HepG2 (cell line): ENCODE results near the gene IMPDH1. TPM values are rescaled to one million over a fixed set of nuclear protein-coding genes. Genes with fewer than 3 reads are reported as not detected.

ENCODE experiments used
- CENPBD1 ChIP-seq: sonication (generic); formaldehyde crosslinking; IDR thresholded peaks from 2 replicates; pipeline ENCODE4 v1.8.0; 2022; ENCODE audit warnings: missing genetic modification reagents, low read depth, mild to moderate bottlenecking, borderline replicate concordance
- CENPX ChIP-seq: sonication (generic); formaldehyde crosslinking; IDR thresholded peaks from 2 replicates; pipeline ENCODE4 v1.9.0; 2021; ENCODE audit warnings: mild to moderate bottlenecking, missing genetic modification reagents, moderate library complexity
- HNRNPLL ChIP-seq: fragments of 200-400 bp; formaldehyde crosslinking; IDR thresholded peaks from 2 replicates; pipeline ENCODE4 v1.6.1; 2017; ENCODE audit warnings: mild to moderate bottlenecking, low read depth, low read length; ENCODE audit not compliant: poor library complexity, severe bottlenecking
- KLF12 ChIP-seq: sonication (generic); formaldehyde crosslinking; IDR thresholded peaks from 2 replicates; pipeline ENCODE4 v1.4.0; 2020; ENCODE audit warnings: missing genetic modification reagents, borderline replicate concordance
- LCORL ChIP-seq, 2 experiments: fragments of 450-650 bp in 1 of 2; sonication (generic) in 1 of 2; formaldehyde crosslinking in 1 of 2; IDR thresholded peaks; 2 replicates each; pipeline versions ENCODE4 v1.5.0 to v1.6.1; 2017 to 2020; ENCODE audit warnings: antibody characterized with exemption in 1 of 2, missing genetic modification reagents in 1 of 2
- MTA3 ChIP-seq: sonication (generic); formaldehyde crosslinking; IDR thresholded peaks from 2 replicates; pipeline ENCODE4 v1.4.0; 2020; ENCODE audit warnings: missing genetic modification reagents
- NFATC3 ChIP-seq: sonication (generic); formaldehyde crosslinking; IDR thresholded peaks from 2 replicates; pipeline ENCODE4 v1.5.1; 2020; ENCODE audit warnings: mild to moderate bottlenecking, missing genetic modification reagents
- NFIB ChIP-seq: sonication (generic); formaldehyde crosslinking; IDR thresholded peaks from 2 replicates; pipeline ENCODE4 v1.9.0; 2021; ENCODE audit warnings: missing genetic modification reagents, mild to moderate bottlenecking, borderline replicate concordance
- PHF8 ChIP-seq: sonication (generic); formaldehyde crosslinking; IDR thresholded peaks from 2 replicates; pipeline ENCODE4 v1.5.0; 2020; ENCODE audit warnings: missing genetic modification reagents
- RBAK ChIP-seq: sonication (generic); formaldehyde crosslinking; IDR thresholded peaks from 2 replicates; pipeline ENCODE4 v1.5.1; 2020; ENCODE audit warnings: mild to moderate bottlenecking, missing genetic modification reagents
- RBM39 ChIP-seq: fragments of 200-400 bp; formaldehyde crosslinking; IDR thresholded peaks from one replicate; pipeline ENCODE4 v1.6.1; 2018; ENCODE audit warnings: antibody characterized with exemption, mild to moderate bottlenecking, low read depth, low read length; ENCODE audit not compliant: poor library complexity, severe bottlenecking
- RERE ChIP-seq: IDR thresholded peaks from 2 replicates; pipeline ENCODE4 v1.6.1; 2016; ENCODE audit warnings: low read depth, missing genetic modification reagents, missing compliant biosample characterization
- SMAD1 ChIP-seq: sonication (generic); formaldehyde crosslinking; IDR thresholded peaks from 2 replicates; pipeline ENCODE4 v1.4.0; 2020; ENCODE audit warnings: missing genetic modification reagents, low read depth, mild to moderate bottlenecking, borderline replicate concordance
- ZNF430 ChIP-seq: sonication (generic); formaldehyde crosslinking; IDR thresholded peaks from 2 replicates; pipeline ENCODE4 v1.9.0; 2021; ENCODE audit warnings: mild to moderate bottlenecking, missing genetic modification reagents
- ZNF468 ChIP-seq: sonication (generic); formaldehyde crosslinking; IDR thresholded peaks from 2 replicates; pipeline ENCODE4 v1.8.0; 2022; ENCODE audit warnings: mild to moderate bottlenecking, moderate library complexity, missing genetic modification reagents
- ZSCAN20 ChIP-seq: sonication (generic); formaldehyde crosslinking; IDR thresholded peaks from 2 replicates; pipeline ENCODE4 v1.4.0; 2020; ENCODE audit warnings: missing genetic modification reagents, mild to moderate bottlenecking, borderline replicate concordance
- polyA plus RNA-seq, 8 experiments: library from polyadenylated mRNA; depleted of rRNA in 3 of 8; stranded (reverse) in 7 of 8; unstranded in 1 of 8; fragments of >200 nt; fragmentation: Illumina TruSeq in 4 of 8; extraction: Trizol in 4 of 8; gene quantifications; 2 replicates each; pipeline versions ENCODE4 v1.2.1 to v1.2.3, GENCODE V29; 2011 to 2016; ENCODE audit warnings: low read depth in 4 of 8, missing spikeins in 1 of 8, mixed read lengths in 1 of 8; ENCODE audit not compliant: insufficient read depth in 1 of 8
- total RNA-seq, 5 experiments: library from RNA; depleted of rRNA; stranded (reverse); fragments of >200 nt; fragmentation: Illumina TruSeq; extraction: Trizol; gene quantifications; 2 replicates each; pipeline ENCODE4 v1.2.3, GENCODE V29; 2016; ENCODE audit warnings: low read depth in 1 of 5
- TF ChIP-seq, protein P1 (sequence below): fragments of 450-650 bp; IDR thresholded peaks from 2 replicates; pipeline ENCODE4 v1.6.1; 2016
- TF ChIP-seq, protein P2 (sequence below): sonication (generic); formaldehyde crosslinking; IDR thresholded peaks from 2 replicates; pipeline ENCODE4 v1.4.0; 2020; ENCODE audit warnings: mild to moderate bottlenecking, missing genetic modification reagents

Gene IMPDH1
- total and polyA plus RNA-seq, 2 of the 13 experiments (the other 11 are each of a cell fraction or from before 2014, with no cell fraction given), result 22.8 to 34.0 TPM

DNA sequence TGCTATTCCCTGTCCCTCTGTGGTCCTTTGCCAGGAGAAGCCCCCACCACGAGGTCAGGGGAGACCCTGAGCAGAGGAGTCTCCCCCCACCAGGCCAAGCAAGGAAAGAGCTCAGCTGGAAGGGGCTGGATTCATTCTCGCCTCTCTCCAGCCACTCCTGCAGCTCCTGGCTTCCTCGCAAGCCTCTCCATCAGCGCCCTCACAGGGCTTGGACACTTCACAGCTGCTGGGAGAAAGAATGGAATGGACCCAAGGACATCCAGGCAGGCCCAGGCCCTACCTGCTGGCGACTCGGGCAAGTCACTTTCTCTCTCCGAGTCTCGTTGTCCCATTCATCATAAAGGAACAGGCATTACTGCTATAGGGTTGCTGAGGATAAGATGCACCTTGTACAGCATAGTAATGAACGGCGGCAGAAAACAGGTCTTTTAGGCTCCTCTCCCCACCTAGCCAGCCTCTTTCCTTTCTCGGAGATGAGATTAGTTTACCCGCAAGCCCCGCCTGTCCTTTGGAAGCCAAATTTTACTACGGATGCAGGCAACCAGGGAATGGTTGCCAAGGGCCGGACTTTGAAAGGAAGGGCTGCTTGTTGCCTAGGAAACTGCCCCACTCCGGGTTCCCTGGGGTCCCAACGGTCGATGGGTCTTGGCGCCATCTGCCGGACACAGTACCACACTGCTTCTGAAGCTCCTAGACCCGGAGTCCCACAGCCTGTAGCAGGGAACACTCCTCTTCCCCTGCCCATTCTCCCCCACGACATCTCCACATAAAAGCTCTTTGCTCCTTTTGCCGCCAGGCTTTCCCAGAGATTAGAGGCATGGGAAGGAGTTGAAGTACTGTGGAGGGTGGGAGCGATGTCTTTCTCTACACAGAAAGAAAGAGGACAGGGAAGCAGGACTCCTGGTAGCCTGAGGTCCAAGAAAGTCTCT is 22.3 kb downstream of the IMPDH1 start (continued):
- TF ChIP-seq RBAK (CRISPR knock-in tag), result no peak
- TF ChIP-seq, protein P1, sequence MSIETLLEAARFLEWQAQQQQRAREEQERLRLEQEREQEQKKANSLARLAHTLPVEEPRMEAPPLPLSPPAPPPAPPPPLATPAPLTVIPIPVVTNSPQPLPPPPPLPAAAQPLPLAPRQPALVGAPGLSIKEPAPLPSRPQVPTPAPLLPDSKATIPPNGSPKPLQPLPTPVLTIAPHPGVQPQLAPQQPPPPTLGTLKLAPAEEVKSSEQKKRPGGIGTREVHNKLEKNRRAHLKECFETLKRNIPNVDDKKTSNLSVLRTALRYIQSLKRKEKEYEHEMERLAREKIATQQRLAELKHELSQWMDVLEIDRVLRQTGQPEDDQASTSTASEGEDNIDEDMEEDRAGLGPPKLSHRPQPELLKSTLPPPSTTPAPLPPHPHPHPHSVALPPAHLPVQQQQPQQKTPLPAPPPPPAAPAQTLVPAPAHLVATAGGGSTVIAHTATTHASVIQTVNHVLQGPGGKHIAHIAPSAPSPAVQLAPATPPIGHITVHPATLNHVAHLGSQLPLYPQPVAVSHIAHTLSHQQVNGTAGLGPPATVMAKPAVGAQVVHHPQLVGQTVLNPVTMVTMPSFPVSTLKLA, result no peak
- no peak for TF ChIP-seq MTA3
- TF ChIP-seq, protein P2, sequence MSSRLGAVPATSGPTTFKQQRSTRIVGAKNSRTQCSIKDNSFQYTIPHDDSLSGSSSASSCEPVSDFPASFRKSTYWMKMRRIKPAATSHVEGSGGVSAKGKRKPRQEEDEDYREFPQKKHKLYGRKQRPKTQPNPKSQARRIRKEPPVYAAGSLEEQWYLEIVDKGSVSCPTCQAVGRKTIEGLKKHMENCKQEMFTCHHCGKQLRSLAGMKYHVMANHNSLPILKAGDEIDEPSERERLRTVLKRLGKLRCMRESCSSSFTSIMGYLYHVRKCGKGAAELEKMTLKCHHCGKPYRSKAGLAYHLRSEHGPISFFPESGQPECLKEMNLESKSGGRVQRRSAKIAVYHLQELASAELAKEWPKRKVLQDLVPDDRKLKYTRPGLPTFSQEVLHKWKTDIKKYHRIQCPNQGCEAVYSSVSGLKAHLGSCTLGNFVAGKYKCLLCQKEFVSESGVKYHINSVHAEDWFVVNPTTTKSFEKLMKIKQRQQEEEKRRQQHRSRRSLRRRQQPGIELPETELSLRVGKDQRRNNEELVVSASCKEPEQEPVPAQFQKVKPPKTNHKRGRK, result no peak
- no peak for TF ChIP-seq ZNF468
- no peak for TF ChIP-seq KLF12 (CRISPR knock-in tag)
- TF ChIP-seq RBM39, result no peak
- TF ChIP-seq NFIB (CRISPR knock-in tag), result no peak
- TF ChIP-seq ZSCAN20 (CRISPR knock-in tag), result no peak
- TF ChIP-seq HNRNPLL, result no peak
- TF ChIP-seq ZNF430 (CRISPR knock-in tag), result no peak
- TF ChIP-seq RERE, result no peak
- no peak for TF ChIP-seq CENPX (CRISPR knock-in tag)
- no peak for TF ChIP-seq CENPBD1
- TF ChIP-seq SMAD1, result no peak
- TF ChIP-seq NFATC3 (CRISPR knock-in tag), result 0 out of 2 replicates have a peak, but pooled peaks have one; percentile 31
- no peak for TF ChIP-seq LCORL (IDR thresholded peaks at IDR 0.05)
- TF ChIP-seq LCORL (CRISPR knock-in tag; IDR thresholded peaks at IDR 0.05), result no peak
- no peak for TF ChIP-seq PHF8 (CRISPR knock-in tag)
- TF ChIP-seq, all 625 proteins: peak for 20
